ES-I3 (cell line): Measurements from ENCODE around the gene SH2D5.
"Not testable (repeated sequence)": the region's sequence is repeated elsewhere in the genome, so short reads cannot be mapped to it uniquely, and the experiment has no call there.

Experiments
- H3K36me3 ChIP-seq: 2 replicates; pipeline ENCODE4 v1.6.1; 2013; ENCODE audit warnings: mild to moderate bottlenecking, low read length, control low read depth, moderate library complexity; ENCODE audit not compliant: insufficient read depth
- H3K4me1 ChIP-seq: 2 replicates; pipeline ENCODE4 v1.6.1; 2013; ENCODE audit warnings: mild to moderate bottlenecking, control low read depth, low read length; ENCODE audit not compliant: insufficient read depth
- H3K9ac ChIP-seq: 2 replicates; pipeline ENCODE4 v1.6.1; 2013; ENCODE audit warnings: low read depth, mild to moderate bottlenecking, low read length, moderate library complexity
- H3K9me3 ChIP-seq: 2 replicates; pipeline ENCODE4 v1.6.1; 2013; ENCODE audit warnings: mild to moderate bottlenecking, low read length, moderate library complexity; ENCODE audit not compliant: control insufficient read depth, insufficient read depth

SH2D5 gene

GRCh38 chr1:20683614-20684013 lies 48.9 kb downstream of the SH2D5 start:
- Histone ChIP-seq H3K4me1 (no peaks in the 10 kb centered on the region), H3K9ac (no peak overlapping the region), H3K9me3 (no peaks in the 10 kb centered on the region), H3K36me3 (no peaks in the 10 kb centered on the region; the same call in 1 of the 2 replicates)

GRCh38 chr1:20682571-20683236 lies 49.8 kb downstream of the SH2D5 start:
- H3K4me1 ChIP-seq, result no peaks in the 10 kb centered on the region
- H3K9me3 ChIP-seq, result no peaks in the 10 kb centered on the region
- H3K36me3 ChIP-seq, result peaks cover 3% of the 10 kb centered on the region; the same call in 1 of the 2 replicates
- no peak overlapping the region for H3K9ac ChIP-seq

- H3K4me1 ChIP-seq, result no peaks in the 10 kb centered on the region
- H3K9me3 ChIP-seq, result no peaks in the 10 kb centered on the region
- peaks cover 3% of the 10 kb centered on the region; the same call in 1 of the 2 replicates for H3K36me3 ChIP-seq
- no peak overlapping the region for H3K9ac ChIP-seq
These were observed 50.5 kb downstream of the SH2D5 start for GRCh38 chr1:20681999-20682398.

GRCh38 chr1:20680269-20680668 lies 52.2 kb downstream of the SH2D5 start:
- Histone ChIP-seq H3K4me1 (no peaks in the 10 kb centered on the region), H3K36me3 (peaks cover 3% of the 10 kb centered on the region; the same call in 1 of the 2 replicates), H3K9ac (no peak overlapping the region), H3K9me3 (no peaks in the 10 kb centered on the region)

- no peak overlapping the region for H3K9ac ChIP-seq
- H3K9me3 ChIP-seq, result no peaks in the 10 kb centered on the region
- peaks cover 3% of the 10 kb centered on the region; the same call in 1 of the 2 replicates for H3K36me3 ChIP-seq
- no peaks in the 10 kb centered on the region for H3K4me1 ChIP-seq
These were observed 53.9 kb downstream of the SH2D5 start for GRCh38 chr1:20678599-20678998.

GRCh38 chr1:20673626-20674025 lies 58.9 kb downstream of the SH2D5 start:
- H3K9ac ChIP-seq, H3K36me3 ChIP-seq, H3K4me1 ChIP-seq, H3K9me3 ChIP-seq: not testable (repeated sequence)

GRCh38 chr1:20672265-20672632 lies 60.3 kb downstream of the SH2D5 start:
- H3K36me3 ChIP-seq, result no peaks in the 10 kb centered on the region; the same call in 1 of the 2 replicates
- H3K4me1 ChIP-seq, result no peaks in the 10 kb centered on the region
- no peak overlapping the region for H3K9ac ChIP-seq
- no peaks in the 10 kb centered on the region for H3K9me3 ChIP-seq

- Histone ChIP-seq H3K9ac (no peak overlapping the region), H3K9me3 (no peaks in the 10 kb centered on the region), H3K36me3 (no peaks in the 10 kb centered on the region; the same call in 1 of the 2 replicates), H3K4me1 (peaks cover under 1% of the 10 kb centered on the region; the same call in 1 of the 2 replicates)
These were observed 61.6 kb downstream of the SH2D5 start for GRCh38 chr1:20670936-20671335.
